GM12872 (cell line): Measurements from ENCODE around the gene COQ4.

Experiments
- TF ChIP-seq, protein P1 (sequence below): IDR thresholded peaks from 3 replicates; pipeline ENCODE4 v1.5.1; 2011; ENCODE audit warnings: low read depth, mild to moderate bottlenecking, low read length, moderate library complexity; ENCODE audit not compliant: insufficient read depth

The COQ4 gene

DNA sequence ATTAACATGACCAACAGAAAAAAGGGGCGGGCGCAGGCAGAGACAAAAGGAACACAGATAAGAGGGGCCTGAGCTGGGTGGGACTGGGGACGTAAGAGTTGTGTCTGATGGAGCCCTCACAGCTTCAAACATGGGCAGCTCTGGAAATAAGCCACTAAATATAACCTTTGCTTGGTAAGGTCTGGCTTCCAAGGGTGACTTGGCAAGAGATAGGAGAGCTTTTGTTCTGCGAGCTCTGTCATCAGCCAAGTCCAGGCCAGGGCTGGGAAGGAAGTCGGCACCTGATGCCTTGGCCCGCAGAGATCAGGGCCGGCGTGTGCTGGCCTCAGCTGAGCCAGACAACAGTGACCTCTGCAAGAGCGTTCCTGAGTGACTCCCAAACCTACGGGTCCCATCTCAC, 12.2 kb upstream of the COQ4 start:
- TF ChIP-seq, protein P1, sequence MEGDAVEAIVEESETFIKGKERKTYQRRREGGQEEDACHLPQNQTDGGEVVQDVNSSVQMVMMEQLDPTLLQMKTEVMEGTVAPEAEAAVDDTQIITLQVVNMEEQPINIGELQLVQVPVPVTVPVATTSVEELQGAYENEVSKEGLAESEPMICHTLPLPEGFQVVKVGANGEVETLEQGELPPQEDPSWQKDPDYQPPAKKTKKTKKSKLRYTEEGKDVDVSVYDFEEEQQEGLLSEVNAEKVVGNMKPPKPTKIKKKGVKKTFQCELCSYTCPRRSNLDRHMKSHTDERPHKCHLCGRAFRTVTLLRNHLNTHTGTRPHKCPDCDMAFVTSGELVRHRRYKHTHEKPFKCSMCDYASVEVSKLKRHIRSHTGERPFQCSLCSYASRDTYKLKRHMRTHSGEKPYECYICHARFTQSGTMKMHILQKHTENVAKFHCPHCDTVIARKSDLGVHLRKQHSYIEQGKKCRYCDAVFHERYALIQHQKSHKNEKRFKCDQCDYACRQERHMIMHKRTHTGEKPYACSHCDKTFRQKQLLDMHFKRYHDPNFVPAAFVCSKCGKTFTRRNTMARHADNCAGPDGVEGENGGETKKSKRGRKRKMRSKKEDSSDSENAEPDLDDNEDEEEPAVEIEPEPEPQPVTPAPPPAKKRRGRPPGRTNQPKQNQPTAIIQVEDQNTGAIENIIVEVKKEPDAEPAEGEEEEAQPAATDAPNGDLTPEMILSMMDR = no peak

DNA sequence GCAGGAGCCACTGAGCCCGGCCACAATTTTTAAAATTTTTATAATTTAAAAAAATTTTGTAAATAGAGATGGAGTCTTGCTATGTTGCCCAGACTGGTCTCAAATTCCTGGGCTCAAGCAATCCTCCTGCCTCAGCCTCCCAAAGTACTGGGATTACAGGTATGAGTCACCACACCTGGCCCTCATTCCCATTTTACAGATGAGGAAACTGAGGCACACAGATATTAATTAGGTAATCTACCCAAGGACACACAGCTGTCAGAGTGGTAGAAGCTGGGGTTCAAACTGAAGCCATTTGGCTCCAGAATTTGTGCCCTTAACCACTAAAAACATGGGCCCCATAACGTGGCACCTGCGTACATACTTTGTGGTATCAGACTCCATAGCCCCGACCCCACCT, 7.9 kb upstream of the COQ4 start:
- TF ChIP-seq, protein P1 = no peak

DNA sequence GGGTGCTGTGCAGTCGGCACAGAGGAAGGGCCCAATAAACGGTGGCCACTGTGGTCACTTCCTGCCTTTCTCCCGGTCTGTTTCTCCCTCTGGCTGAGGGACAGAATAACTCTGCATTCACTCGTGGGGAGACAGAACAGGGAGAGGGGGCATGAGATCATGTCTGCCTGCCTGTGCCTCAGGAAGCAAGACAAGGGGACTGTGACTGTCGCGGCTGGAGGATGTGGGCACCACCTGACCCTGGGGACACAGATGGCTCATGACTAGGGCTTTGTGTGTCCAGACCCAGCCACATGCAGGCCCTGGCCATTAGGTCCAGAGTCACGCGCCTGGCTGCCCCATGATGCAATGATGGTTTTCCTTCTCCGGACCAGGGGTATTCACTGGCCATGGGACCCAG, 6.2 kb upstream of the COQ4 start:
- TF ChIP-seq, protein P1 = no peak

DNA sequence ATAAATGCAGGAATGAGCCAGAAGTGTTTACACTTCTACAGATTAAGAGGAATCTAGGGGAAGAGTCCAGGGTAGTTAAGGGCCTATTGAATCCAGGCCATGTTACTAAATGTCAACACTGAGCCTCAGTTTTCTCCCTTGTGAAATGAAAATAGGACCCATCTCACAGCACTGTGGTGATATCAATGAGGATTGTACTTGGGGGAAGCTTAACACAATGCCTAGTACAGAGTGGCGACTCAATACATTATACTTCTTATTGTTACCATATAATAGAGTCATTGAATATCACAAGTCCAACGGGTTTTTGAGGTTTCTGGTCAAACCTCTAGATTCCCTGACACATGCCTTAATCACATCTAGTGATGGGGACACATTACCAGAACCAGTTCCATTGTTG, 5.0 kb upstream of the COQ4 start:
- TF ChIP-seq, protein P1 = no peak

DNA sequence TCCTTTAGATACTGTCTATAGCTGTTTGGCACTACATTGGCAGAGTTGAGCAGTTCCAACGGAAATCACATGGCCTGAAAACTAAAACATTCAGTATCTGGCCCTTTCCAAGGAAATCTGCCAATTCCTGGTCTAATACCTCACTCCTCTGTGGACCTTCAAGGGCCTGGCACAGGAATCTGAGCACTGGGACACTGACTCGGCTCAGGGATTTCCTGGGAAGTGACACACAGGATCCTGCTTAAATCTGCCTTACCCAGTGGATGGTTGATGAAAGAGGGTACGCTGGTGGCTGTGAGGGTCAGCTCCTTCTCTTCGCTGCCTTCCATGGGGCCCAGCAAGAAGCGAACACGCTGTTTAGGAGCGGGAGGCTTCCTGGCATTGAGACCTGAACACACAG, 1.3 kb upstream of the COQ4 start:
- TF ChIP-seq, protein P1 = no peak

DNA sequence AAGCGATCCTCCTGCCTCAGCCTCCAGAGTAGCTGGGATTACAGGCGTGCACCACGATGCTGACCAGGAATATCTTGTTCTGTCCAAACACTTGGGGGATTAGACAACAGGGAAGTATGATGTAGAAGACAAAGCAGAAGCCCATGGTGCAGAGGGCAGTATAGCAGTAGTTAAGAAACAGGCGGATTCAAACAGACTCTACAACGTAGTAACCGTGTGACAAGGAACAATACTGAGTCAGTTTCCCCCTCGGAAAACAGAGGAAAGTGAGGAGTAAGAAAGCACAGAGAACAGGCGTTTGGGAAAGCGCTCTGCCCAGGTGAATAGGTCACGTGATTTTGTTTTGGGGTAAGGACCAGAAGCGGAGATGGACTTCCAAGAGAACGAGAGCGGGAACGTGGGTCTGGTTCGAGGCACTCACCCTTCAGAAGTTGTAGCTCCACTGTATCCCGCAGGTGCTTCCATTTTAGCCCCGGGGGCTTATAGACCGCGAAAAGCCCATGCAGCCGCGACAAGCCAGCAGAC, 698 bp upstream of the COQ4 start:
- TF ChIP-seq, protein P1 = no peak

DNA sequence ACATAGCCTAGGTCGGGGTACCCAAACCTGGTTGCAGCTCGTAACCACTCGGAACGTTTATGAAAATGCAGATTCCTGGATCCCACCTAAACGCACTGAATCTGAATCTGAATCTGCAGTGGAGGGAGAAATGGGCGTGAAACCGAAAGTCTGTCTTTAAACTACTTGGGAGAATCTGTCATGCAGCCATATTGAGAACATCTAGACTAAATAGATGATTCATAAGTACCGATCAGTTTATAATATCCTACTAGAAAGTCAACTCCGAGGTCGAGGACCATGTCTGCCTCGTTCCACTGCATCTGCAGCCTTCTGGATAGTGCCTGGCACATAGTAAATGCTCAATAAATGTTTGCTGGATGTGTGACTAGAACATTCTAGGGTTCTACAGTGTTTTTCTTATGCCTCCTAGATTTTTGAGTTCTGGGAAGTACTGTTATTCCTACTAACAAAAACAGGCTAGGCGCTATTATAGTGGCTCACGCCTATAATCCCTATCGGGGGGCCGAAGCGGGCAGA, 632 bp downstream of the COQ4 start:
- TF ChIP-seq, protein P1 = no peak
